HG03565 (cell line): ENCODE measurements around the gene CALML5.
"Not testable (repeated sequence)": the region's sequence is repeated elsewhere in the genome, so short reads cannot be mapped to it uniquely, and the experiment has no call there.

Experiments used
- ATAC-seq: cut with Tn5 transposase; IDR thresholded peaks from one replicate; pipeline ENCODE4 v1.9.1; 2021; ENCODE audit warnings: mild to moderate bottlenecking, moderate library complexity; ENCODE audit not compliant: unreplicated experiment

The CALML5 gene

DNA sequence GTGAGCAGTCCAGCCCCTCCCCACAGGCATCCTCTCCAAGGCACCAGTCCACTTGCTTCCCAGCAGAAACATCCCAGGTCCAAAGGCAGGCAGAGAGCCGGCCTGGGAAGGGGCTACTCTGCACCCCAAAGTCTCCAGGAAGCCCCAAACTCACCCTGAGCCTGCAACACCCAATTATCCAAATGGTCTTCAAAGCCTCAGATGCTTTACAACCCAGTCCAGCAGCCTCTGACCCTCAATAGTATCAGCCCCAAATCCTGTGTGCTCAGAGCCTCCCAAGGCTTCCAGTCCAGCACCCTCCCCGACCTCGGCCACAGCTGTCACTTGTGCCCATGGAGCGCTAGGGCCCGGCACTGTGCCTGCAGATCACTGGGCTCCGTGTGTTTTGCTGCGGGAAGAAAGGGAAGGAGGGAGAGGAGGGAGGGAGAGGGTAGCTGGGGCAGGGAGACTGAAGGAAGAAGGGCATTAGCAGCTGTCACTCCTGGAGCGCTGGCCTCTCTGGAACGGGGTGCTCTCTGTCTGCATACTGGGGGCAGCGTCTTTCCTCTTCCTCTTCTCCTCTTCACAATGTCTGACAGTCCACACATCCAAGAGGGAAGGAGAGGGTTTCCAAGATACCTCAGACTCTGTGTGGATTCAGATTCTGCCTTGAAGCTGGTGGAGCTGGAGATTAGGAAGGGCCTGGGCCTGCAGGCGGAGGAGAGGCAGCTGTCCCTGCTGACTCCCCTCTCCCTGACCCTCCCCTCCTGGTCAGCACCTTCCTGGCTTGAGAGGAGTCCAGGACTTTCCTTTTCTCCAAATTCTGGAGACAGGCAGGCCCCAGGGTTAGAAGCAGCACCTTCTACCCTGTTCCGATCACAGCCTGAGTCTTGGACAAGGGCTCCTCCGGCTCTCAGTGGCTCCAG is 13.2 kb downstream of the CALML5 start:
- no peak for ATAC-seq

DNA sequence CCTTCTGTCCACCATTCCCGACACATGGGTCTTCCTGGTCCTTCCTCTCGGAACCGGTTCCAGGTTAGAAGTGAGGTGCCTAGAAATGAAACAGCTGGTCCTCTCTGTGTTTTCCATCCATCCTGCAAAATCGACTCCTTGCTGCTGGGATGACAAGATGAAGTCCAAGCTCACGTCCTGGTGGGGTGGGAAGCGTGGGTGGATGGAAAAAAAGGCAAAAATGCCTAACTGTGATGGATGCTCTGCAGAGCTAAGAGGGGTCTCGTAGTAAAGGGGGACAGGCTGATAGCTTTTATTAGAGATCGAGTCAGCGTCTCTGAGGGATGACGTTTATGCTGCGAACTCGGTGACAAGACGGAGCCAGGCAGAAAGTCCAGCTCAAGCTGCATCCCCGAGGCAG is 14.1 kb downstream of the CALML5 start:
- ATAC-seq = no peak

DNA sequence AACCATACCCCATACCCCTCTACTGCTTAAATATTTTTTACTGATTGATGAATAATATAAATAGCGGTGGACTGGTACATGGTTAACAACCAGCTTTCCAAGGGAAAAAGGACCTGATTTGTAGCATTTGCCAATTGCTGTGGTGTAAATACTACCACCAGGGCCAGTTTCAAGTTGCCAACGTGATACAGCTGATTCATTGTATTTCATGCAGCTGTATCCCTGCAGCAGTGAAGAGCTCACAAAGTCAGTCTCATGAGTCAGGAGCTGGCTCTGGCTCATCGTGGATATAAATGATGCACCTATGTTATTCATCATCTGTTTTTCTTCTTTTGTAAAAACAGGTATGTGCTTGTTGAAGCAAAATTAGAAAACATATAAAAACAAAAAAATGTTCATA is 15.2 kb downstream of the CALML5 start:
- ATAC-seq = no peak

DNA sequence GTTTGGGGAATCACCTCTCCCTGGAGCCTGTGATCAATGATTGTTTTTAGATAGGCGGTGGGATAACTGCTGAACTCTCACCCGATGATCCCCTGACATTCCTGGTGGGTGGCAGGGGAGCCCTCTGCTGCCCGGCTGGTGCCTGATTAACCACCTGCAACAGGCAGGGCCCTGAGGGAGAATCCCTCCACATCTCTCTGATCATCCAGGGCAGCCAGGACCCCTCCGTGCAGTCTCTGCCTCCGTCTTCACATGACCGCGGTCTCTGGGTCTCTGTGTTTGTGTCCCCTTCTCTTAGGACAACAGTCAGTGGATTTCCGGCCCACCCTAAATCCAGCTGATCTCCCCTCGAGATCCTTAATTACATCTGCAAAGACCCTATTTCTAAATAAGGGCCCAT is 17.4 kb downstream of the CALML5 start:
- ATAC-seq = no peak

DNA sequence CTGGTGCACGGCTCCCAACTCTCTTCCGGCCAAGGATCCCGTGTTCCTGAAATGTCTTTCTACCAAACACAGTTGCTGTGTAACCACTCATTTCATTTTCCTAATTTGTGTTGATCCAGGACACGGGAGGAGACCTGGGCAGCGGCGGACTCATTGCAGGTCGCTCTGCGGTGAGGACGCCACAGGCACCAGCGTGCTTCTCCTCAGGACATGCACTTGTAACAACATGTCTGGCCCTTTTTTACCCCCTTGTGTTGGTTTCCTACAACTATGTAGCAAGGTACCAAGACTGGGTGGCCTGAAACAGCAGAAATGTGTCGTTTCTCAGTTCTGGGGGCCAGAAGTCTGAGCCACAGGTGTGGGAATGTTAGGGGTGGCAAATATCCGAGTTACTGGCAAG is 18.2 kb downstream of the CALML5 start:
- no peak for ATAC-seq

DNA sequence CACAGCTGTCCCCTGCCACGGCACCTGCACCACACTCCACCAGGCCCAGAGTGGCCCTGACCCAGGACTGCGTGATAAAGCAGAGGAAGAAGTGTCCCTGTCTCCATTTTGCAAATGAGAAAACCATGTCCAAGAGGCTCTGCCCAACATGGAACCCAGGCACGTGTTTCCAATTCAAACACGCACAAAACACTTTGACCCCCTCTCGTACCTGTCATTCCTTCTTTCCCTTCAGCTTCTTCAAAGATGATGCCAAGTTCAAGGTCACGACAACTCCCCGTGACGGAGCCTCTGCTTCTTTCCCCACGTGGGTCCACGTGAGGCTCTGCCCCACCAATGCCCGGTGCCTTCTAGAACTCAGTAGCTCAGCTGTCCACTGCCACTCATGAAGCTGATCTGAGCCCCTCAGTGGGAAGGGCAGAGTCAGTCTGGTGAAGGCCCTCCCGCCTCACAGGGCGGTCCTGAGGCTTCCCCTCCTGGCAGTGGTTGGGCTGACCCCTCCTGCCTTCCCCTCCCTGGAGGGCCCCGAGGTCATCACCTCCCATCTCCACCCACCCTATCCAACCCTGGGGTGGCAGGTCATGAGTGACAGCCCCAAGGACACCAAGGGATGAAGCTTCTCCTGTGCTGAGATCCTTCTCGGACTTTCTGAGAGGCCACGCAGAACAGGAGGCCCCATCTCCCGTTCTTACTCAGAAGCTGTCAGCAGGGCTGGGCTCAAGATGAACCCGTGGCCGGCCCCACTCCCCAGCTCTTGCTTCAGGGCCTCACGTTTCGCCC is 19.0 kb downstream of the CALML5 start:
- ATAC-seq = no peak

DNA sequence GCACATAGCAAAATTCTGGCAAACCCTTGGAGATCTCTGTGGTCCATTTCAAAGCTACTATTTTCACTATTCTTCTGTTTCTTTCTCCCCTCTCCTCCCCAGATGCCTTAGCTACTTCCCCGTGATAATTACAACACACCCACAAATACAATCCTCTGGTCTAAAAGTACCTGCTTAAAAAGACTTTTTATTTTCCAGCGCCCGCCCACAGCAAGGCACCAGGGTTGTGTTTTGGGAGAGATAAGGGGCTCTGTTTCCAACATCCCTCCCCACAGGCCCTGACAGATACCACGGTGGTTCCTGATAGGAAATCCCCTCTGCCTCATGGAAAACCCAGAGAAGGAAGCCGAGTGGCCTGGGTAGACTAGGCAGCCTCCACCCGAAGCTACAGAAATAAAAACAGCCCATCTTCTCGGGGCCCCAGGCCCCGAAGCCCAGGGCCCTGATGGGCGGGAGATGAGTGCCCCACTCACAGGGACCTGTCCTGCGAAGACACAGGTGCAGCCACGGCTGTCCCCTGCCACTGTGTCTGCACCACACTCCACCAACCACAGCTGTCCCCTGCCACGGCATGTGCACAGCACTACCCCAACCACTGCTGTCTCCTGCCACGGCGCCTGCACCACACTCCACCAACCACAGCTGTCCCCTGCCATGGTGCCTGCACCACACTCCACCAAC is 19.7 kb downstream of the CALML5 start:
- no peak for ATAC-seq

DNA sequence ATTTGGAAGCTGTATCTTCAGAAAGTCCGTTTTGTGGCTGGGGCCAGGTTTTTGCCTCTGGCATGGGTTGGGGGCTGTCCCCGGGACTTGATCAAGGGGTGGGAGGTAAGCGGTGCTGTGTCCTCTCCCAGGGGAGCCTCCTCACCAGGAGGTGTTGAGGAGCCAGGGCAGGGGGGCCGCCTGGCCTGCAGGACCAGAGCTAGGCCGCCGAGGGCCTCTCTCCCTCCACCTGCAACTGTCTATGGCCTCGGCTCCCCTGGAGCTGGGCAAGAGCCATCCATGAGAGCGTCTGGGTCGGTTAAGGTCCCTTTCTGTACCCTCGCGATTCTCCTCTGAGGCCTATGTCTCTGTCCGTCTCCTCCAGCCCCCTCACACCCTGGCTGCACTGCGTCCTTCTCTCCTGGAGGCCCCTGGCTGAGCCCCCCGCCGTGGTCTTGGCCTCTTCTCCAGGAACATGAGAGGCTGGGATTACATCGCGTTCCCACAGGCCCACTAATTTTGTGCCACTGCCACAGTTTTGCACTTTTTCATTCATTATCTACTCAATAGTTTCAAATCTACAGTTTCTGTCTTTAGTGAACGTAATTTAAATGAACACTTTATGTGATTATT is 20.6 kb downstream of the CALML5 start:
- no peak for ATAC-seq

DNA sequence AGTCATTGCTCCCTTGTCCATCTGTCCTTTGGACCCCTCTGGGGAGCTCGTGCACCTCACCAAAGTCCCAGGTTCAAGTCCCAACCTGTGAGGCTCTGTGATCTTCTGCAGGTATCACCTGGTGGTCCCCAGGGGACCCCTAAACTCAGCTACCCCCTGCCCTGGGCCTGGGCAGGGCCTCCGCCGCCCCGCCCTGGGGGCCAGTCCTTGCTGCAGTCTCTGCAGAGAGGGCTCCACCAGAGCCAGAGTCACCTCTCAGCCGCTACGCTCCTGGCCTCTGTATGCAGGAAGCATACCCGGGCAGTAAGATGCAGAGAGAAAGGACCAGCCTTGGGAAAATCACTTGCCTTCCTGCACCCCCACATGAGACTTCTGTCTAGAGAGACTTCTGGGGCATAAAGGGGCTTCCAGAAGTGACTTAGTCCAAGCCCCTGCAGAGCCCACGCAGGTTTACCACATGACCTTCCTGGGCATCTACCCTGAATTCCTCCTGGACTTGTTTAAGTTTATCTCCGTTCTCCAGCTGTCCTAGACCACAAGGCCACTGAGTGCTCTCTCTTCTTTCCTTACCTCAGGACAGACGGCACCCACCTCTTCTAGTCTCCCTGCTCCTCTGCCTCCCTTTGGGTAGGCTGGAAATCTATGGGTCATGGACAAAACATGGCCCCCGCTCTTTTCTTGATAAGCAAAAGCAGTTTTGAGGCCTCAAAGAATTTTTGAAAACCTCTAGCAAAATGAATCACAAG is 21.2 kb downstream of the CALML5 start:
- no peak for ATAC-seq

DNA sequence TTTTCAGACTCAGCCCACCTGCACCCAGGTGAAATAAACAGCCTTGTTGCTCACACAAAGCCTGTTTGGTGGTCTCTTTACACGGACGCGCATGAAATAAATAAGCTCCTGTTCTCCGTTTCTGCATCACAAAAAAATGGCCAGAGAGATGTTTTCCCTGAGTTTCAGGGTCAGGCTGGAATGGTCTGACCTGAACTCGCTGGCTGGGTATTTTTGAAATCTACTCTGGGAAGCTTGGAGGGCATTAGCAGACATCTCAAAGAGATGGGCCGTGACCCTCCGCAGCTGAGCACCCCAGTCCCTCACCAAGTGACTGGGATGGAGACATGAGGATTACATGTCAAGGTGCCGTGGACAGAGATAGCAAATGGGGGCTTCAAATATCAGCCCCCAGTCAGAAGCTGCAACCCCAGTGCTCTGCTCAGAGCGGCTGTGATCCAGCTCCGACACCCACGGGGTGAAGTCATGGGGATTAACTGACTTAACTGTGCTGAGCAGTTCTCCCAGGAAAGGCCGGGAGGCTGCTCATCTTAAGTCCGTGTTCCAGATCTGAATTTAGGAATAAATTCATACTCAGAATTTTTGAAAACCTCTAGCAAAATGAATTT is 22.3 kb downstream of the CALML5 start:
- no peak for ATAC-seq

DNA sequence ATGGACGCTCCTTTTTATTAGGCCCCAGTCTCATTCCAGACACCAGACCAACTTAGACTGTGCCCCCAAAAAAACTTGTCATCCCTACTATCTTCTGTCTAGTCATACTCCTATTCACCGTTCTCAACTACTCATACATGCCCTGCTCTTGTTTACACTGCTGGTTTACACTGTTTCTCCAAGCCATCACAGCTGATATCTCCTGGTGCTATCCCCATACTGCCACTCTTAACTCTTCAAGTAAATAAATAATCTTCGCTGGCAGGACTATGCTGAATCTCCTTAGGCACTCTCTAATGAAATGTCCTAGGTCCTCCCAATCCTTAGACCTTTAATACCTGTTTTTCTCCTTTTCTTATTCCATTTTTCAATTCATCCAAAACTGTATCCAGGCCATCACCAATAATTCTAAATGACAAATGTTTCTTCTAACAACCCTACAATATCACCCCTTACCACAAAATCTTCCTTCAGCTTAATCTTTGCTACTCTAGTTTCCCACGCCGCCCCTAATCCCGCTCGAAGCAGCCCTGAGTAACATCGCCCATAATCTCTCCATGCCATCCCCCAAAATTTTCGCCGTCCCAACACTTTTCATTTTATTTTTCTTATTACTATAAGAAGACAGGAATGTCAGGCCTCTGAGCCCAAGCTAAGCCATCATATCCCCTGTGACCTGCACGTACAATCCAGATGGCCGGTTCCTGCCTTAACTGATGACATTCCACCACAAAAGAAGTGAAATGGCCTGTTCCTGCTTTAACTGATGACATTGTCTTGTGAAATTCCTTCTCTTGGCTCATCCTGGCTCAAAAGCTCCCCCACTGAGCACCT is 23.2 kb downstream of the CALML5 start:
- not testable (repeated sequence) for ATAC-seq

DNA sequence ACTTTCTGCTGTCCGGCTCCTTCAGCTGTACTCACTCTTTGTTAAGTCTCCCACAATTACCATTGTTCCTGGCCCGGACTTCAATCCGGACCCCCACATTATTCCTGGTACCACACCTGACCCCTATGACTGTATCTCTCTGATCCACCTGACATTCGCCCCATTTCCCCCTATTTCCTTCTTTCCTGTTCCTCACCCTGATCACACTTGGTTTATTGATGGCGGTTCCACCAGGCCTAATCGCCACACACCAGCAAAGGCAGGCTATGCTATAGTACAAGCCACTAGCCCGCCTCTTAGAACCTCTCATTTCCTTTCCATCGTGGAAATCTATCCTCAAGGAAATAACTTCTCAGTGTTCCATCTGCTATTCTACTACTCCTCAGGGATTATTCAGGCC is 24.3 kb downstream of the CALML5 start:
- ATAC-seq = not testable (repeated sequence)

DNA sequence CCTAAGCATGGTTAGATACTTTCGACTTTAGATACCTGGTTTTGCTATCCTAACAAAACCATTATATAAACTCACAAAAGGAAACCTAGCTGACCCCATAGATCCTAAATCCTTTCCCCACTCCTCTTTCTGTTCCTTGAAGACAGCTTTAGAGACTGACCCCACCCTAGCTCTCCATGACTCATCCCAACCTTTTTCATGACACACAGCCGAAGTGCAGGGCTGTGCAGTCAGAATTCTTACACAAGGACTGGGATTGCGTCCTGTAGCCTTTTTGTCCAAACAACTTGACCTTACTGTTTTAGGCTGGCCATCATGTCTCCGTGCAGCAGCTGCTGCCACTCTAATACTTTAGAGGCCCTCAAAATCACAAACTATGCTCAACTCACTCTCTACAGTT is 24.7 kb downstream of the CALML5 start:
- ATAC-seq = not testable (repeated sequence)

DNA sequence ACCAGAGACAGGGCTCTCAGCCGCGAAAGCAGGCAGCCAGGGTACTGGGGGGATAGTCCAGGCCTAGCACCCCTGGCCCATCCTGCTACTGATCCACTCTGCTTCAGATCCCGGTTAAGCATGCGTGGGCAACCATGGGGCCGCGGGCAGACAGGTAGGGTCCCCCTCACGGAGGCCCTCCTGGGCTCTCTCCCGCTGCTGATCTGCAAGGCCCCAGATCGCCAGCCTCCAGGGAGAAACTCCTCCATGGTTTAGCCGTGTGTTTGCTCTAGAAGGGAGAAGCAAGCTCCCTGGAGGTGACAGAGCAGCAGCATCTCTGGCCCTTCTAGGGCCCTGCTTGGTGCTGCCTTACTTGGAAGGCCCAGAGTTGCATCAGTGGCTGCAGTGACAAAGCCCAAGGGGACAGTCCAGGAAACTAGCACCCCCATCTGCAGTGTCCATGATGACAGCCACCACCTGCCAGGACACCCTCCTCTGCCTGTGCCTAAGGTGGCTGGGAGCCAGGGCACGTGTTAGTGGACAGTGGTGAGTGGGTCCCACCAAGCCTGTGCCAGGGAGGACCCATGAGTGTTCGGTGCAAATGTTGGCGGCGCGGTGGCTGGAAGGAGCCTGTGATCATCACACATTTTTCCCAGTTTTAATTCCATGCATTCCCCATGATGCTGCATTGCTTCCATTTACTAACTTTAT is 29.2 kb downstream of the CALML5 start:
- no peak for ATAC-seq

DNA sequence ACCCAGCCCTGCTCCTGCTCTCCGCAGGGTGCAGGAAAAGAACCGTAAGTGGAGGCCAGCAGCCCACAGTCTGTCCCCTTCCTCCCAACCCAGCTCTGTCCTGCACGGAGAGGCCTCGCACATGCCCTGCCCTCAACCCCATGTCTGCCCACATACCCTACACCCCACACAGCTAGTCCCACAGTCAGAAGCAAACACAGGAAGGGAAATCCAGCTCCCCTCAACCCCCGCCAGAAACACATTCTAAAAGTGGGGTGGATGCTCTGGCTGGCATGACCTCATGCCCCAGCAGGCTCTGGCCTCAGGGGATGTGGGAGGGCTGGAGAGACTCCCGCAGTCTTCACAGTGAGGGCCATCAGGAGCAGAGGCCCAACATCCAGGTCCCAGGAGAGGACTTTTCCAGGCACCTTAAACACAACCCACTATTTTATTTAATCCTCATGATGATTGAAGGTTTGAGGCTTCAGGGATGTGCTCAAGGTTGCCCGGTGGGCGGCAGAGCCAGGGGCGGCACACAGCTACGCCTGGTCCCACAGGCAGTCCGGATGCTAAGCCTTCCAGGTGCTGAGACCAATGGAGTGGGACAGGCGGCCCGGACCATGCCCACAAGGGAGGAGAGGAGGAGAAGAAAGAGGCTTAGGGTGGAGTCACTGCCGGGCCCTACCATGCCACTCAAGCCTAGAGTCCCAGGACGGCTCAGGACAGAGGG is 29.9 kb downstream of the CALML5 start:
- no peak for ATAC-seq

DNA sequence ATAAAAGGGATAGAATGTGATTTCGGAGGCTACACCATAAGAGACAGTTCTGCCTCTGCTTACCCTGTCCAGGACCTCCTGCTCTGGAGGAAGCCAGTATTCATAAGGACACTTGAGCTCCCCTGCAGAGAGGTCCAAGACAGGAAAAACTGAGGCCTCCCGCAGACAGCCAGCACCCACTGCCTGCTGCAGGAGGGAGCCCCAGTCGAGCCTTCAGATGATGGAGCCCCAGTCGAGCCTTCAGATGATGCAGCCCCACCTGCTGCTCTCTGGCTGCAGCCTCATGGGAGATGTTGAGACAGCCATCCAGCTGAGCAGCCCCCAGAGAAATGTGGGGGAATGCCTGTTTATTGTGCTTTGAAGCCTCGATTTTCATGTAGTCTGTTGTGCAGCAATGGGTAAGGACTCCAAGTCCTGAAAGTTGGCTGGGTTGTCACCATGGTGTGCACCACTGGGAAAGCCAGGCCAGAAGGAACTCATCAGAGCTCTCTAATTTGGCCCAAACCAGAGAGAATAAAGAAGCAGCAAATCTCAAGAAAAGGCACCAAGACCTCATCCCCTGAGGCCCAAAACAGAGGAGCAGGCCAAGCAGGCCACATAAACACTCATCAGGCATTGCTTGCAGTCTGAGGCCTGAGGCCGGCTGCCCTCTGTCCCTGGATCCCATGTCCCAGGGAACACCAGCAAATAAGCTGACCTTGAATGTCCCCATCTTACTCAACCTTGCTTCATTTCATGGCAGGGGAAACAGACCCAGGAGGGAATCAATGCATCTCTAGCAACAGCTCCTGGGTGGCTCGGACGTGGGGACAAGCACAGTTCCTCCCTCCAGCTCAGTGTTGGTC is 30.9 kb downstream of the CALML5 start:
- no peak for ATAC-seq

DNA sequence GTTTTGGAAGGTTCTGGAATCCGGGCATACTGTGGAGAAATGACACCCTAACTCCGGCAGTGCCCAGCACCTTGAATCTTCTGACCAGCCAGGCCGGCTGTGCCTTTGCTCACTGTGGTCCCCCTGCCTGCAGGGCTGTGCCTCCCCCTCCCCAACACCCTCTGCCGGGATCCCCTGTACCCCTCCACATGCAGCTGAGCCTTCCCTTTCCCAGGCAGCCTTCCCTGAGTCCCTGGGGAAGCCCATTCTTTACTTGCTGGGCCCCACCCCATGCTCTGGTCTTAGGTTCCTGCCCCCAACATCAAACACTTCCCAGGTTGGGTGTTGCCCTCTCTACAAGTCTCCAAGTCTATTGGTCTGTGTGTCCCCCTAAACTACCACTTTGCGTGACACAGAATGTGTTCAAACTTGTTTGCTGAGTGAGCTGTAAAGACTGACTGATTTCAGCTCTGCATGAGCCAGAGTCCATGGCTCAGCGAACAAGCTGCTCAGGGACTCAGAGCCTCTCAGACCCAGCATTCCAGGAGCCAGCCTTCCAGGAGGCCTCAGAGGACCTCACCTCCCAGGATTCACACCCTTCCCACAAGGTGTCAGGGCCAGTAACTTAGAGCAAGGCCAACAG is 31.6 kb downstream of the CALML5 start:
- no peak for ATAC-seq
